ENCODE data around the gene HOXB4.

The HOXB4 gene

DNA sequence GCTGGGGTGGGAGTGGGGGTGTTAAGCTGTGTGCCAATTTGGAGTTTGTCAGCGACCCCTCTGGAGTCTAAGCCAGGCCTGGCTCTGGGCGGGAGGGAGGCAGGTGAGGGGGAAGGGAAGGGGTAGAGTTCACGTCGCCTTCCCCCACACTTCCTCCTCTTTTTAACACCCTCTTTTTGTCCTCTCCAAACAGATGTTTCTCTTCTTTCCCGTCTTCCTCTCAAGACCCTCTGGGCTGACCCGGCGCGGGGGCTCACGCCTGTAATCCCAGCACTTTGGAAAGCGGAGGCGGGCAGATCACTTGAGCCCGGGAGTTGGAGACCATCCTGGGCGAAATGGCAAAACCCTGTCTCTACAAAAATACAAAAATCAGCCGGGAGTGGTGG lies 50.6 kb downstream of the HOXB4 start:
- DNase-seq = no peak

DNA sequence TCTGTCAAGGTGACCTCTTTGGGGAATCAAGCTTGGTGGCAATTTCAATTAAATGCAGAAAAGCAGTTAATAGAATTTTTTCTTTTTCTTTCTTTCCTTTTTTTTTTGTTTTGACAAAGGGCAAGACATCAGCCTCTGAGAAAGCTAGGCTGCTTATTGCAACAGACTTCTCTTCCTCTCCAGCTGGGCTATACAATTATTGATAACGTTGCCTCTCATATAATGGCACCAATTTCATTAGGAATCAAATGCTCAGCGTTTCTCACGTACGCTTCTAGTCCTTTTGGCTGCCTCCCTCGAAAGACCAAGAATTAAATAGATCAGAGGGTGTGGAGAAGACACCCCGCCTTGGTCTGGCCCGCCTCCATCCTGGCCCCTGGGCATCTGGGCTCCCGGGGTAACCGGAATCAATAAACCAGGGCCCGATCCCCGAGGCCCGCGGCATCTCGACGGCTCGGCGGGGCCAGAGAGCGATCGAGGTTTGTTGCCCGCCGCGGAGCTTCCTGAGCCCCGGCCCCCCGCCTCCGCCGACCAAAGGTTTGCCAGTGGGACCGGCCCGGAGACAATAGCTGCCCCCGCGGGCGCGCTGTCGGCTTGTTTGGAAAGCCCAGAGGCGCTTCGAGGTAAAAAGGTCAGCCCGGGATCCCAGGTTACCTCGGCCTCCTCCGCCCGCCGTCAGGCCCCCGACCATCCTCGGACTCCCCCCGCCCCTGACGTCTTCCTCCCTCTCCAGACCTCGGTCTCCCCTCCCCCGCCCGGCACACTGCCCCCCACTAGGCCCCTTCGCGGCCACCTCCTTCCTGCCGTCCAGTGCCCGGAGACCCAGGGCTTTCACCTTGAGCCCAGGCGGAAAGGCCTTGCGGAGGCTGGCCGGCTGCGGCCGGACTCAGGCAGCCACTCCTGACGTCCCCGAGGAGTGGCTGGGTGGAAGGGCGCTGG lies 51.3 kb downstream of the HOXB4 start:
- no peak for DNase-seq
